Endothelial cell of umbilical vein (primary cell): ENCODE results near the gene JMJD7. TPM values are rescaled to one million over a fixed set of nuclear protein-coding genes. Genes with fewer than 3 reads are reported as not detected.

ENCODE experiments used
- BruUV-seq: library from RNA; stranded (reverse); fragments of 400-500 nt; replicated peaks from 2 replicates; lab custom pipeline; 2021; lab: Mats Ljungman, UMichigan
- CTCF ChIA-PET: fragments of 300-600, 350-600 bp; sonication (Branson Sonifier 250); formaldehyde crosslinking; loops from one replicate; lab custom pipeline; 2021; ENCODE audit warnings: antibody characterized with exemption, inconsistent platforms; lab: Charles Lee
- POLR2A ChIA-PET: fragments of 300-600, 350-600 bp; sonication (Branson Sonifier 250); formaldehyde crosslinking; loops from one replicate; lab custom pipeline; 2021; ENCODE audit warnings: antibody characterized with exemption, inconsistent platforms; lab: Charles Lee
- DNase-seq: peaks from one replicate; pipeline ENCODE4 v3.0.0-alpha.2; 2011; ENCODE audit warnings: low read depth, low spot score
- FAIRE-seq: peaks from 2 replicates; lab custom pipeline; 2011; peaks lifted over from hg19 to GRCh38; lab: Jason Lieb, UNC
- H2AFZ ChIP-seq: 2 replicates; pipeline ENCODE4 v1.6.0; 2012; ENCODE audit warnings: low read depth, low read length, control low read depth, inconsistent platforms
- H3K27ac ChIP-seq: 2 replicates; pipeline ENCODE4 v1.5.1; 2011; ENCODE audit warnings: low read depth, mild to moderate bottlenecking, control low read depth, low read length, moderate library complexity; ENCODE audit not compliant: insufficient read depth
- H3K27me3 ChIP-seq, 2 experiments: 2 replicates each; pipeline versions ENCODE4 v1.6.0 to v1.6.1; 2011; ENCODE audit warnings: low read length in 2 of 2, mixed read lengths in 1 of 2; ENCODE audit not compliant: control insufficient read depth in 2 of 2, insufficient read depth in 2 of 2
- H3K36me3 ChIP-seq, 2 experiments: 2 replicates in 1 of 2; 3 replicates in 1 of 2; pipeline ENCODE4 v1.5.1; 2011; ENCODE audit warnings: low read length in 2 of 2, mild to moderate bottlenecking in 1 of 2, moderate library complexity in 1 of 2; ENCODE audit not compliant: control insufficient read depth in 2 of 2, insufficient read depth in 2 of 2; ENCODE audit errors: extremely low read depth in 1 of 2
- H3K4me1 ChIP-seq: 3 replicates; pipeline ENCODE4 v1.5.1; 2011; ENCODE audit warnings: mild to moderate bottlenecking, low read length; ENCODE audit not compliant: control insufficient read depth, insufficient read depth; ENCODE audit errors: extremely low read depth
- H3K4me2 ChIP-seq: 2 replicates; pipeline ENCODE4 v1.6.1; 2011; ENCODE audit warnings: low read length, control low read depth, mixed read lengths; ENCODE audit not compliant: insufficient read depth
- H3K4me3 ChIP-seq, 3 experiments: fragments of 200-600 bp in 1 of 3; sonication (generic), shearing (Covaris generic) in 1 of 3; replicated peaks in 1 of 3; 2 replicates each; pipeline ENCODE4 v1.5.1; 2011 to 2016; ENCODE audit warnings: control low read depth in 3 of 3, low read length in 3 of 3, mild to moderate bottlenecking in 2 of 3, inconsistent platforms in 1 of 3, low read depth in 1 of 3, moderate library complexity in 1 of 3; ENCODE audit not compliant: insufficient read depth in 1 of 3
- H3K79me2 ChIP-seq: 2 replicates; pipeline ENCODE4 v1.6.0; 2012; ENCODE audit warnings: low read length, inconsistent platforms; ENCODE audit not compliant: control insufficient read depth, insufficient read depth
- H3K9ac ChIP-seq: replicated peaks from 2 replicates; pipeline ENCODE3; 2011; ENCODE audit warnings: low read length, control low read depth; ENCODE audit not compliant: insufficient read depth; ENCODE audit errors: extremely low read depth
- H3K9me1 ChIP-seq: replicated peaks from 3 replicates; pipeline ENCODE4 v1.6.0; 2011; ENCODE audit warnings: mild to moderate bottlenecking, low read length; ENCODE audit not compliant: control insufficient read depth, insufficient read depth; ENCODE audit errors: extremely low read depth
- H3K9me3 ChIP-seq: replicated peaks from 2 replicates; pipeline ENCODE4 v1.5.1; 2012; ENCODE audit warnings: low read length, inconsistent platforms; ENCODE audit not compliant: control insufficient read depth, insufficient read depth
- H4K20me1 ChIP-seq: replicated peaks from 2 replicates; pipeline ENCODE3; 2011; ENCODE audit warnings: mild to moderate bottlenecking, low read length; ENCODE audit not compliant: control insufficient read depth, insufficient read depth; ENCODE audit errors: extremely low read depth
- EZH2 ChIP-seq: IDR thresholded peaks from 2 replicates; pipeline ENCODE4 v1.6.1; 2012; ENCODE audit warnings: borderline replicate concordance, low read depth, mild to moderate bottlenecking, moderate library complexity, low read length, inconsistent platforms; ENCODE audit not compliant: severe bottlenecking
- FOS ChIP-seq: IDR thresholded peaks from 2 replicates; pipeline ENCODE4 v1.6.1; 2011; ENCODE audit warnings: mild to moderate bottlenecking, low read length, moderate library complexity, borderline replicate concordance; ENCODE audit not compliant: insufficient read depth
- GATA2 ChIP-seq: IDR thresholded peaks from 2 replicates; pipeline ENCODE4 v1.7.0; 2011; ENCODE audit warnings: low read depth, mild to moderate bottlenecking, moderate library complexity, mixed read lengths, low read length; ENCODE audit not compliant: insufficient read length, insufficient read depth
- JUN ChIP-seq: IDR thresholded peaks from 2 replicates; pipeline ENCODE4 v1.6.1; 2011; ENCODE audit warnings: borderline replicate concordance, low read depth; ENCODE audit not compliant: insufficient read length, insufficient read depth
- MYC ChIP-seq: IDR thresholded peaks from one replicate; pipeline ENCODE4 v1.6.1; 2011; ENCODE audit warnings: mild to moderate bottlenecking, low read depth, low read length
- POLR2A ChIP-seq: IDR thresholded peaks from 2 replicates; pipeline ENCODE4 v1.6.1; 2012; ENCODE audit warnings: low read depth, mild to moderate bottlenecking, control low read depth, low read length
- POLR2AphosphoS5 ChIP-seq: IDR thresholded peaks from 2 replicates; pipeline ENCODE4 v1.6.1; 2012; ENCODE audit warnings: low read depth, mild to moderate bottlenecking, control low read depth, low read length, moderate library complexity; ENCODE audit not compliant: insufficient read depth
- dilution Hi-C: fragments of 300-500 bp; cut with MboI; formaldehyde crosslinking; loops from one replicate; pipeline ENCODE4 v1.15.0; 2019; ENCODE audit warnings: low sequenced_read_pairs; ENCODE audit not compliant: extremely low pct_ligation_motif_present
- intact Hi-C: fragments of 100-400 bp; cut with micrococcal nuclease; formaldehyde crosslinking; loops from one replicate; pipeline ENCODE4 v1.10.0; 2022
- polyA plus RNA-seq, 4 experiments: library from polyadenylated mRNA; depleted of rRNA in 3 of 4; stranded (reverse) in 3 of 4; unstranded in 1 of 4; fragments of >200 nt; gene quantifications; 2 replicates each; pipeline versions ENCODE4 v1.2.1 to v1.2.3, GENCODE V29; 2011 to 2012; ENCODE audit warnings: missing spikeins in 1 of 4
- total RNA-seq: library from RNA; stranded (reverse); gene quantifications from 2 replicates; pipeline ENCODE4 v1.2.3, GENCODE V29; 2021
- TF ChIP-seq, protein P1 (sequence below): IDR thresholded peaks from 2 replicates; pipeline ENCODE4 v1.6.1; 2011; ENCODE audit not compliant: insufficient read depth, insufficient read length
- TF ChIP-seq, protein P2 (sequence below), 2 donors: IDR thresholded peaks; 1 replicate in 1 of 2; 2 replicates in 1 of 2; pipeline ENCODE4 v1.5.1; 2011; ENCODE audit warnings: low read length in 2 of 2, mild to moderate bottlenecking in 2 of 2, moderate library complexity in 2 of 2, control low read depth in 1 of 2, inconsistent platforms in 1 of 2, low read depth in 1 of 2; ENCODE audit not compliant: insufficient read depth in 1 of 2; ENCODE audit errors: extremely low read depth in 1 of 2

JMJD7 gene
- total and polyA plus RNA-seq, 2 donors (not counting 3 experiments of a cell fraction or from before 2014, with no cell fraction given), result 7.3 to 11.4 TPM

DNA sequence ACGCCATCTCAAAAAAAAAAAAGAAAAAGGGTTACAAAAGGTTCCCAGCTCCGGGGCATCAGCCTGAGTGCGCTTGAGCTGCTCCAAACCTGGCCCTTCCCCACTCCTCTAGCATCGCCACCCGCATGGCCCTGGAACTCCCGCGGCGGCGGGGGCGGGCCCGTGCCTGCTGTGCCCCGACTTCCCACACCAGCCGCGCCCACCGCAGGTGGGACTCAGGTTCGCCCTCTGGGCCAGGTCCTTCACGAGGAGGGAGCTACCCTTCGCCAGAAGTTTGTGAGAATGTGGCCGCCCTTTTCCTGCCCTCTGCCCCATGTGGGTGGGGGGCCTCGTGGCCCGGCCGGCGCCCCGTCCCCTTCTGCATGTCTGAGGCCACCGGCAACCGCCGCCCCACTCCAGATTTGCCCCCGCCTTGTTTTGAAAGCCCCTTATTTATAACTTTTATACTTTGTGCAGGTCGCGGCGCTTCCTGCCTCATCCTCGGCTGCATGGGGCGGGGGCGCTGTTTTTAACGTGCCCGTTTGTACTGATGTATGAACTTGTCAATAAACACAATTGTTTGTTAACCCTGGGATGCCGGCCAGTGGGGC is 507 bp upstream of the JMJD7 start:
- Histone ChIP-seq H3K4me2 (peak overlapping the region; percentile 70), H3K4me1 (peaks cover 10% of the 10 kb centered on the region), H3K27me3 (no peaks in the 10 kb centered on the region), H3K9me3 (no peaks in the 10 kb centered on the region), H3K36me3 (peaks cover 0 to 23% of the 10 kb centered on the region in 2 experiments), H3K27ac (no peak overlapping the region), H4K20me1 (no peaks in the 10 kb centered on the region), H3K9ac (peak overlapping the region; percentile 17), H2AFZ (no peak overlapping the region), H3K9me1 (no peaks in the 10 kb centered on the region), H3K79me2 (no peaks in the 10 kb centered on the region), H3K4me3 (peak overlapping the region; percentile 41 to 87 (median 45))
- FAIRE-seq (no peak), DNase-seq (peak; percentile 9)
- no TSS peak for BruUV-seq
- TF ChIP-seq, protein P1, sequence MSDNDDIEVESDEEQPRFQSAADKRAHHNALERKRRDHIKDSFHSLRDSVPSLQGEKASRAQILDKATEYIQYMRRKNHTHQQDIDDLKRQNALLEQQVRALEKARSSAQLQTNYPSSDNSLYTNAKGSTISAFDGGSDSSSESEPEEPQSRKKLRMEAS, result no peak
- TF ChIP-seq MYC (no peak), POLR2AphosphoS5 (no peak), FOS (no peak), JUN (no peak), GATA2 (no peak), EZH2 (no peak), POLR2A (no peak)
- TF ChIP-seq, protein P2, sequence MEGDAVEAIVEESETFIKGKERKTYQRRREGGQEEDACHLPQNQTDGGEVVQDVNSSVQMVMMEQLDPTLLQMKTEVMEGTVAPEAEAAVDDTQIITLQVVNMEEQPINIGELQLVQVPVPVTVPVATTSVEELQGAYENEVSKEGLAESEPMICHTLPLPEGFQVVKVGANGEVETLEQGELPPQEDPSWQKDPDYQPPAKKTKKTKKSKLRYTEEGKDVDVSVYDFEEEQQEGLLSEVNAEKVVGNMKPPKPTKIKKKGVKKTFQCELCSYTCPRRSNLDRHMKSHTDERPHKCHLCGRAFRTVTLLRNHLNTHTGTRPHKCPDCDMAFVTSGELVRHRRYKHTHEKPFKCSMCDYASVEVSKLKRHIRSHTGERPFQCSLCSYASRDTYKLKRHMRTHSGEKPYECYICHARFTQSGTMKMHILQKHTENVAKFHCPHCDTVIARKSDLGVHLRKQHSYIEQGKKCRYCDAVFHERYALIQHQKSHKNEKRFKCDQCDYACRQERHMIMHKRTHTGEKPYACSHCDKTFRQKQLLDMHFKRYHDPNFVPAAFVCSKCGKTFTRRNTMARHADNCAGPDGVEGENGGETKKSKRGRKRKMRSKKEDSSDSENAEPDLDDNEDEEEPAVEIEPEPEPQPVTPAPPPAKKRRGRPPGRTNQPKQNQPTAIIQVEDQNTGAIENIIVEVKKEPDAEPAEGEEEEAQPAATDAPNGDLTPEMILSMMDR (IDR thresholded peaks at IDR 0.05; ENCODE audit: extremely low read depth in 1 of 2, insufficient read depth in 1 of 2, low read depth in 1 of 2, low read length in 2 of 2), result no peak
- ChIA-PET CTCF (interaction anchor here (1.2 kb wide), 2 partner anchors 78 to 224 kb away, joined by 3 read pairs; no protein-coding TSS in a partner anchor), POLR2A (interaction anchor here (0.7 kb wide), 2 partner anchors 14 to 987 kb away, joined by 3 read pairs; no protein-coding TSS in a partner anchor)
- intact Hi-C loops, result loop anchor here (5.0 kb wide), 1 partner anchor 65 kb away; the partner anchor contains the start of gene SPTBN5
- dilution Hi-C loops, result no loop called here
